GM19397 (cell line): ENCODE data around the gene TNXB.
"Not testable (repeated sequence)": the region's sequence is repeated elsewhere in the genome, so short reads cannot be mapped to it uniquely, and the experiment has no call there.

ENCODE experiments used
- ATAC-seq: cut with Tn5 transposase; IDR thresholded peaks from one replicate; pipeline ENCODE4 v1.9.1; 2021; ENCODE audit warnings: mild to moderate bottlenecking, moderate library complexity; ENCODE audit not compliant: unreplicated experiment

TNXB gene

GRCh38 chr6:32008616-32009015 lies 100.5 kb downstream of the TNXB start:
- ATAC-seq: not testable (repeated sequence)

- ATAC-seq: not testable (repeated sequence)
These were observed 101.1 kb downstream of the TNXB start for GRCh38 chr6:32008037-32008436.

GRCh38 chr6:32007086-32007485 lies 102.1 kb downstream of the TNXB start:
- not testable (repeated sequence) for ATAC-seq

GRCh38 chr6:32005991-32006529 lies 103.1 kb downstream of the TNXB start:
- ATAC-seq: not testable (repeated sequence)

- not testable (repeated sequence) for ATAC-seq
These were observed 103.6 kb downstream of the TNXB start for GRCh38 chr6:32005538-32005880.

- not testable (repeated sequence) for ATAC-seq
These were observed 104.1 kb downstream of the TNXB start for GRCh38 chr6:32004864-32005537.

- ATAC-seq: not testable (repeated sequence)
These were observed 104.7 kb downstream of the TNXB start for GRCh38 chr6:32004393-32004792.

- ATAC-seq: not testable (repeated sequence)
These were observed 105.8 kb downstream of the TNXB start for GRCh38 chr6:32003301-32003700.

- not testable (repeated sequence) for ATAC-seq
These were observed 106.4 kb downstream of the TNXB start for GRCh38 chr6:32002546-32003268.

GRCh38 chr6:31996385-31996784 lies 112.8 kb downstream of the TNXB start:
- not testable (repeated sequence) for ATAC-seq

- not testable (repeated sequence) for ATAC-seq
These were observed 114.7 kb downstream of the TNXB start for GRCh38 chr6:31994421-31994820.
